ENCODE data around the gene LTC4S. TPM values are rescaled to one million over a fixed set of nuclear protein-coding genes. Genes with fewer than 3 reads are reported as not detected.

Gene LTC4S
- total RNA-seq, 1 donor from 2014 or later, result 91.7 TPM

DNA sequence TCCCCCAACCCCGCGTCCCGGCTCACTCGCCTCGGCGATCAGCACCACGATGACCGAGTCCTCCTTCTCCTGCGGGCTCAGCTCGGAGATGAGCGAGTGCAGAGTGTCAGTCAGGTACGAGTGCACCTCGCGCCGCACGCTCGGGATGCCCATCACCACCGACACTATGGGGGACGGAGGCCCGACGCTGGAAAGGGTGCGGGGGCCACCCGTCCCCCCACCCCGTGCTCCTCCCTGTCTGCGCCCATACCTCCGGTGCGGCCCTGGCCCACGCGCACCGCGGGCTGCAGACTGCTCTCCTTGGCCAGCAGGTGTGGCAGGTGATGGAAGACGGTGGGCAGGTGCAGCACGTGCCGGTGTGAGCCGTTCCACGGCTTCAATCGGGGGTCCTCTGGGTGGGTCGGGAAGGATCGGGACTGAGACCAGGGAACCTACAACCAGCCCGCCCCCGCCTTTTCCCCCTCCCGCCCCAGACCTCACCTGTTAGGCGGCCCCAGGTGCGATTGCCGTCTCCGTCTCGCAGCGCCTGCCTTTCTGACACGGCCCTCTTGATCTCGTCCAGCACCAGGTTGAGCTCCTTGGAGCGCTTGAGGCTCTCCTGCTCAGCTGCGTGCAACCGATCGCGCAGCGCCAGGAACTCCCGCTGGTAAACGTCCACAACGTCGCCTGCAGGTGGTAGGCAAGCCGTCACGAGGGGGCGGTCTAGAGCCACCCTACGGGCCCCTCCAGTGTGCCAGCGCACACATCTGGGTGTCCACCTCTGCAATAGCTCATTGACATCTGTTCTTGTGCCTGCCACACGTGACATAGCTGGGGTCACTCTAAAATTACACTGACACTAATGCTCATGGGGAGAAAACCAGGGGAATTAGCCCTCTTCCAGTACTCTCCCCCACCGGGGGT, 7.8 kb downstream of the LTC4S start:
- TF ChIP-seq, protein P1, sequence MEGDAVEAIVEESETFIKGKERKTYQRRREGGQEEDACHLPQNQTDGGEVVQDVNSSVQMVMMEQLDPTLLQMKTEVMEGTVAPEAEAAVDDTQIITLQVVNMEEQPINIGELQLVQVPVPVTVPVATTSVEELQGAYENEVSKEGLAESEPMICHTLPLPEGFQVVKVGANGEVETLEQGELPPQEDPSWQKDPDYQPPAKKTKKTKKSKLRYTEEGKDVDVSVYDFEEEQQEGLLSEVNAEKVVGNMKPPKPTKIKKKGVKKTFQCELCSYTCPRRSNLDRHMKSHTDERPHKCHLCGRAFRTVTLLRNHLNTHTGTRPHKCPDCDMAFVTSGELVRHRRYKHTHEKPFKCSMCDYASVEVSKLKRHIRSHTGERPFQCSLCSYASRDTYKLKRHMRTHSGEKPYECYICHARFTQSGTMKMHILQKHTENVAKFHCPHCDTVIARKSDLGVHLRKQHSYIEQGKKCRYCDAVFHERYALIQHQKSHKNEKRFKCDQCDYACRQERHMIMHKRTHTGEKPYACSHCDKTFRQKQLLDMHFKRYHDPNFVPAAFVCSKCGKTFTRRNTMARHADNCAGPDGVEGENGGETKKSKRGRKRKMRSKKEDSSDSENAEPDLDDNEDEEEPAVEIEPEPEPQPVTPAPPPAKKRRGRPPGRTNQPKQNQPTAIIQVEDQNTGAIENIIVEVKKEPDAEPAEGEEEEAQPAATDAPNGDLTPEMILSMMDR (IDR thresholded peaks at IDR 0.05), result peak; percentile 60 to 68 (median 61)
- intact Hi-C loops (cut with DNase I), result no loop called here

DNA sequence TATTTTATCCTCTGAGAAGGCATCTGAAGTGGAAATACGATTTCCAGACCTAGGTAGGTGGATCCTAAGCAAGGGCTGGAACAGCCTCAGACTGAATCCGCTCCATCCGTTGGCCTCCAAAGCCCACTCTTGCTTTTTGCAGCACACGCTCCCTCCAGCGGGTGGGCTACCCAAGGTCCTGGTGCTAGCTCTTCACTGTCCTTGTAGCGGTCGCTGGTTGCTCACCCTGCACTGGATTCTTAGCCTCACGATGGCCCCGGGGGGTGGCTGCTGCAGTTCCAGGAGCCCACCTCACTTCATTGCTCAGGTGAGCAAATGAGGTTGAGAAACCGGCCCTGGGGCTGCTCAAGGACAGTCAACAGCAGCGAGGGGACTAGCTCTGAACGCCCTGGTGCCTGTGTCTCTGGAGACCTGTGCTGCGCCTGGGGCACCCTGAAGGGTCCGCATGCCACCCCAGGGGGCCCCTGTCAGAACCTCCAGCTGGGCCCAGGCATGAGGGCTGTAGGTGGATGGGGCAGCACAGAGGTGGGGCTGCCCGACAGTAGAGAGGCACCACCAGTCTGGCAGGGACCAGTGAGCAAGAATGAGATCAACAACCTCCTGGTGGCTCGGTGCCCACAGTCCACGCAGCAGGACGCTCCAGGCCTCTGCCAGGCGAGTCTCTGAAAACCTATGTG, 8.6 kb downstream of the LTC4S start:
- no peak for DNase-seq (ENCODE audit: low spot score in 2 of 2)
- Histone ChIP-seq H3K4me3 (no peak overlapping the region), H3K9me3 (no peaks in the 10 kb centered on the region), H3K27ac (no peak overlapping the region), H3K27me3 (no peaks in the 10 kb centered on the region), H3K4me1 (peaks cover 10 to 21% of the 10 kb centered on the region in 2 donors), H3K36me3 (peaks cover 34 to 41% of the 10 kb centered on the region in 2 donors)
- intact Hi-C loops (cut with DNase I), result no loop called here
- TF ChIP-seq, protein P1 (IDR thresholded peaks at IDR 0.05), result no peak

More for the DNA sequence above, 7.8 kb downstream of the LTC4S start:
- Histone ChIP-seq H3K36me3 (peaks cover 34 to 43% of the 10 kb centered on the region in 2 donors), H3K4me3 (no peak overlapping the region), H3K4me1 (peaks cover 12 to 24% of the 10 kb centered on the region in 2 donors), H3K27me3 (no peaks in the 10 kb centered on the region), H3K27ac (no peak overlapping the region), H3K9me3 (no peaks in the 10 kb centered on the region)
- peak in 1 of 2 donors; percentile 68 for DNase-seq (ENCODE audit: low spot score in 2 of 2)

DNA sequence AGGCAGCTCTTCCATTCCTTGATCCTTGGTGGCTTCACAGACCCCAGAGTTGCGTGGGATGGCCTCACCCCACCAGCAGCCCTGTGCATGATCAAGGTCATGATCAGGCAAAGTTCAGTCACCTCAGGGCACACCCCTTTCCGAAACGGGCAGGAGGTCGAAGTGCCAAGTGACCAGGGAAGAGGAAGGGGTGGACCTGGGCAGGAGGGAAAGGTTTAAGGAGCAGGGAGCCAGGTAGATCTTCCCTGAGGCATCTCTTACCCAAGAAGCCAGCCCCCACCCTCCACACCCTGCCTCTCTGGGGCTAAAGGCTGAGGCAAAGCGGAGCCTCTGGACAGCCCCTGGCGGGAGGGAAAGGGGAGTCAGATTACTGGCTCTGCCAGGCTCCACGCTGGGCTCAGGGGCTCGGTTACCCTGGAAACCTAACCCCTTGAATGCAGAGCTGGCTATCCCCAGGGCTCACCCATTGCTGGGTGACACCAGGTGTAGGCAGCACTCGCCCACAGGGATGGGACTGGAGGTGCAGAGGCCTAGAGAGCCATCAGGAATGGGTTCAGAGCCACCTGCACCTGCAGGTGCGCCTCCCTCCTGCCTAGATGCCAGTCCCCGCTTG, 9.3 kb downstream of the LTC4S start:
- DNase-seq (ENCODE audit: low spot score in 2 of 2), result peak in 1 of 2 donors; percentile 59
- Histone ChIP-seq H3K27ac (no peak overlapping the region), H3K36me3 (peaks cover 30 to 33% of the 10 kb centered on the region in 2 donors), H3K9me3 (no peaks in the 10 kb centered on the region), H3K4me3 (no peak overlapping the region), H3K27me3 (no peaks in the 10 kb centered on the region), H3K4me1 (peaks cover 10 to 21% of the 10 kb centered on the region in 2 donors)
- TF ChIP-seq, protein P1 (IDR thresholded peaks at IDR 0.05), result no peak
- intact Hi-C loops (cut with DNase I), result no loop called here

DNA sequence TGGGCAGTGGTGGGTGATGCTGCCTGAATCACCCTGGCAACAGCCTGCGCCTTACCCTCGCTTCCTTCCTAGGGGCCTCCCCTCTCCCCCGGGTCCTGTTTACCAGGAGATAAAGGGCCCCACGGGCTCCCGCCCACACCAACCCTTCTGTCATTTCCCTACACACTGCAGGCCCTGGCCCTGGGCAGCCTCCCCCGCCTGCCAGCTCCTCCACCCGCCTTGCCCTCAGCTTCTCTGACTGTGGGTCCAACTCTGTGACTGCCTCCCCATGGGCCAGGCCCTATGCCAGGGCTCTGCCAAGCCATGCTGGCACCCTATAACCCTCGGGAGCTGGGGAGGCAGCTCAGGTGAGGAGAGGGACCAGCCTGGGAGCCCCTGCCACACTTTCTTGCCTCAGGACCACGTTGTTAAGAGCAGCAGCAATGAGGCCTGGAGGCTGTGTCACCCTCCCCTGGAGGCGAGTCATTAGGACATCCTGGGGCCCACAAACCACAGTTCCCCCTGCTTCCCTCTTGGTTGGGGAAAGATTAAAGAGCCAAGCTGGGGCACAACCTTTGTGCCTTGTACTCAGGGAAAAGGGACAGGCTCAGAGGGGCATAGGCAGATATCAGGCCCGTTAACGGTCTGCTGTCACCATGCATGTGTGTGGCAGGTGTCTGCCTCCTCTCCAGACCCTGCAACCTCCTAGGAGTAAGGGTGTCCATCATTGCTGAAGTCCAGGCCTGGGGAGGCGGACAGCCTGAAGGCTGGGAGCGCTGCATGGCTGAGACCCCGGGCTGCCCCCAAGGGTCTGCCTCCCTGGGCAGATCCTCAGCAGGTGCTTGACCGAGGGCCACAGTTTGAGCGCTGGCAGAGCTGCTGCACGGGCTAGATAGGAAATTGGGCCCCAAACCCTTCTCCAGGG, 10.1 kb downstream of the LTC4S start:
- TF ChIP-seq, protein P1 (IDR thresholded peaks at IDR 0.05), result no peak
- H3K9me3 ChIP-seq, result no peaks in the 10 kb centered on the region
- no peaks in the 10 kb centered on the region for H3K27me3 ChIP-seq
- peaks cover 10 to 21% of the 10 kb centered on the region in 2 donors for H3K4me1 ChIP-seq
- intact Hi-C loops (cut with DNase I), result no loop called here
- no peak overlapping the region for H3K27ac ChIP-seq
- H3K36me3 ChIP-seq, result peaks cover 23 to 25% of the 10 kb centered on the region in 2 donors
- H3K4me3 ChIP-seq, result no peak overlapping the region
- DNase-seq (ENCODE audit: low spot score in 2 of 2), result peak in 1 of 2 donors; percentile 58

DNA sequence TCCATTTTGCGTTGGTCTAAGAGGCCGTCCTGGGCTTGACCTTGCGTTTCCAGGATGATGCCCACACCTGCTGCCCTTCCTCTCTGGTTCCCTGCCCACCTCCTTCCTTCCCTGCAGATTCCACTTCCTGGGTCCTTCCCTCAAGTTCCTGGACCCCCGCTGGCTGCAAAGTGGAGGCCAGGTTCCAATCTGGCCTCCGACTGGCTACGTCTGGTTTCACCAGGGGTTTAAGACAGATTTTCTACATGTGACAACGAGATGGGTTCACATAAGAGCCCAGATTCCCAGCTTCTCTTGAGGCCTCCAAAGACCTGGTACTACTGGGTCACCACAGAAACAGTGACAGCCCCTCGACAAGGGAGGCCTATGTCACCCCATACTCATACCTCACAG, 10.8 kb downstream of the LTC4S start:
- Histone ChIP-seq H3K9me3 (no peaks in the 10 kb centered on the region), H3K36me3 (peaks cover 16 to 19% of the 10 kb centered on the region in 2 donors), H3K4me1 (peaks cover 10 to 21% of the 10 kb centered on the region in 2 donors), H3K27ac (peak overlapping the region; percentile 91), H3K27me3 (no peaks in the 10 kb centered on the region), H3K4me3 (peak overlapping the region in 1 of 2 donors; percentile 87)
- intact Hi-C loops (cut with DNase I), result no loop called here
- TF ChIP-seq, protein P1 (IDR thresholded peaks at IDR 0.05), result no peak
- DNase-seq (ENCODE audit: low spot score in 2 of 2), result no peak
